HG03108 (cell line): Measurements from ENCODE around the gene NCSTN.

Experiments
- ATAC-seq: cut with Tn5 transposase; IDR thresholded peaks from one replicate; pipeline ENCODE4 v1.9.1; 2021; ENCODE audit warnings: moderate library complexity; ENCODE audit not compliant: unreplicated experiment

The NCSTN gene

DNA sequence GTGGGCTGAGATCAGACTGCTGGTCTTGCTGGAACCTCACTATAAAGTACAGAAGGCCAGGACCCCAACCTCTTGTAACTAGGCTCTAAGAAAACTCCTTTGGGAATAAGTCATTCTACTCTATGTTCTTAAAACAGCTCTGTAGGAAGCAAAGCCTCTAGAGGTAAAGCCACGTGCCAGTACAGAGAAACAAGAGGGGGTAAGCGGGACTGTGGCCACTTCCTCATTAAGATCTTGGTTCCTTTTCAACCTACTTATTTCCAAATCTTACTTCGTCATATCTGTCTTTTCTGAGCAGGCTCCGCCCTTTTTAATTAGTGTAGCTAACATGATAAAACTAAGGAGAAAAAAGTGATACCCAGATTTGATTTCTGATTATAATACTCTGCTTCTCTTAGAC, 3.8 kb downstream of the NCSTN start:
- no peak for ATAC-seq

DNA sequence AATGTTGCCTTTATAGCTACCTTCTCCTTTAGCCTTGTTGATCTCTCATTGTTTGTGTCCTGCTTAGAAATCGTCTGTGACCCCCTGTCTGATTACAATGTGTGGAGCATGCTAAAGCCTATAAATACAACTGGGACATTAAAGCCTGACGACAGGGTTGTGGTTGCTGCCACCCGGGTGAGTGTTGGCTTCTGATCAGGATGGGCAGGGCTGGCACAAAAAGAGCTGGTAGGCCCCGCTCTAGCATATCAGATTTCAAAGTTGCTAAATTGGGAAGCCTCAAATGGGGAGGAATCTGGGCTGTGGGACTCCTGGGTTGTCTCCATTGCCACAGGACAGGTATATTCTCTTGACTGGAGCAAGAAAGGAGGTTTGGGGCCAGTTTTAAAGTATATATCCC, 8.4 kb downstream of the NCSTN start:
- ATAC-seq, result no peak

DNA sequence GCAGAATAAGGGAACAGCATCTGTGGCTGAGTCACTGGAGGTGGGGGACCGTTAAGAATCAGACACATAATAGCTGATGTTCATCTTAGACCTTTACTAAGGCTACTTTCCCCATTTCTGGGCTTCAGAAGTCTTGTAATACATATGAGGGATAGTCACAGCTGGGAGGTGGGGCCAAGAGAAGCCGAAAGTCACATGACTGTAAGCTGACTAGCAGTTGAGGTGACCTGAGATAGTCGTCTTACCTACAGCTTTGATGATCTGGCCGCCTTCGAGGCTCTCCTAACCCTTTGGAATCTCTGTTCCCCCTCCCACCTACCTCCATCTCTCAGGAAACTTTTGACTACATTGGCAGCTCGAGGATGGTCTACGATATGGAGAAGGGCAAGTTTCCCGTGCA, 9.4 kb downstream of the NCSTN start:
- ATAC-seq, result no peak

DNA sequence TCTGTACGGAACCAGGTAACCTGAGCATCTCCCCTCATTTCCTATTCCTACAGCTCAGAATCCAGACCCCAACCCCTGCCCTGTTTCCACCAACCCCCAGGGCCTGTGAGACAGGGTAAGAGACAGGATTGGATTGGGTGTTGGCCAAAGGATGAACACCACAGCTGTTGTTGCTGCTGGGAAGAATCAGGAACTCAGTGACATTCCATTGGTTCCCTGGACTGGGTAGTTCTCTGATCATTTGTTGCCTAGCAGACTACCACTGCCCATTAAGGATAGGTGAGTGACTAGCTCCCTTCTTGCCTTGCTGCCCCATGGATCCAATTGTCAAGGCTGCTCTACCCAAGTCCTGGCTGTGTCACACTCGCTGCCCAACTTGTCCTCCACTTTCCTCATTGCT, 10.0 kb downstream of the NCSTN start:
- ATAC-seq, result no peak

DNA sequence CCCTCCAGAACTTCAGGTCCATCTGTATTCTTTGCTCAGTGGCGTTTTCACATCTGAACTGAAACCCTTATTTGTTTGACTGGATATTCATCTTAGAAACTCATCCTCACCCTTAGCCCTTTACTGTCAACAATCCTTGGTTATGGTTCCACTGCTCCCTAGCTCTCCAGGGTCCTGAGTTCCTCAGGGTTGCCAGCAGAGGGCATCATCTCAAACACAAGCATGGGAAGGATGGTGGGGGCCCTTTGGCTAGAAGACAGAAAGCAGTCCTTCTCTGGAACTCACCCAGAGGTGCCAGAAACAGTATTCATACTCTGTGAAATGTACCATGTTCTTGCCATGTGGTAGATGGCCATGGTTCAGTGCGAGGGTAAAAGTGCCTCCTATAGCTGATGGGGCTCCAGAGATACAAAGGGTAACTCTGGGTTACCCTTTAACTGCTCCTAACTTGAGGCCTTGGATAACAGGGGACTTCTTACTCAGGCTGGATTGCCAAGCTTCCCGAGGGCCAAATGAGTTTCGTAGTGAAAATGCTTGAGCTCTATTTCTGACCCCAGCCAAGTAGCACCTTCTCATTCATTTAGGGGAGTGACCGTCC, 11.3 kb downstream of the NCSTN start:
- no peak for ATAC-seq

DNA sequence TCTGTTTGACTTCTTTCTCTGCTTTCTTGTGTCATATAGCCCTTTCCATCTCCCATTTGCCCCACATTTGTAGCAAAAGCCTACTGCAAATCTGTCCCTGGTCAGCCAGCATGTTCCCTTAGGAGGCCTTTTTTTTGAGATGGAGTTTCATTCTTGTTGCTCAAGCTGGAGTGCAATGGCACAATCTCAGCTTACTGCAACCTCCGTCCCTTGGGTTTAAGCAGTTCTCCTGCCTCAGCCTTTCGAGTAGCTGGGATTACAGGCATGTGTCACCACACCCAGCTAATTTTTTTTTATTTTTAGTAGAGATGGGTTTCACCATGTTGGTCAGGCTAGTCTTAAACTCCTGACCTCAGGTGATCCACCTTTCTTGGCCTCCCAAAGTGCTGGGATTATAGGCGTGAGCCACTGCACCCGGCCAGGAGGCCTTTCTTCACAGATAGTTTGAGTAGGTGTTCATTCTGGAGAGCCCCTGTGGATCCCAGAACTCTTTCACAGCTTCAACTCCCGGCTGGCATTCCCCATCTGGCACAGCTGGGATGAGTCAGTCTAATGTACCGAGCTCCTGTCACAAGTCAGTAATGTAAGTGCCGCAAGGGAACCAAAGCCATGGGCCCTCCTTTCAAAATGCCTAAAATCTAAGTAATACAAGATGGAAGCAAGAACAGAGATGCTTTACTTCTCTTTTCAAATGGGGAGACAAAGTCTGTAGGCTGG, 14.3 kb downstream of the NCSTN start:
- no peak for ATAC-seq

DNA sequence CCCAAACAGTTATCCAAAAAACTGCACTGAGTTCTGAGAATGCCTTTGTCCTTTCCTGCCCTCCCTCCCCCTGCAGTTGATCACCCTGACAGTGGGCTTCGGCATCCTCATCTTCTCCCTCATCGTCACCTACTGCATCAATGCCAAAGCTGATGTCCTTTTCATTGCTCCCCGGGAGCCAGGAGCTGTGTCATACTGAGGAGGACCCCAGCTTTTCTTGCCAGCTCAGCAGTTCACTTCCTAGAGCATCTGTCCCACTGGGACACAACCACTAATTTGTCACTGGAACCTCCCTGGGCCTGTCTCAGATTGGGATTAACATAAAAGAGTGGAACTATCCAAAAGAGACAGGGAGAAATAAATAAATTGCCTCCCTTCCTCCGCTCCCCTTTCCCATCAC, 14.9 kb downstream of the NCSTN start:
- ATAC-seq, result no peak

DNA sequence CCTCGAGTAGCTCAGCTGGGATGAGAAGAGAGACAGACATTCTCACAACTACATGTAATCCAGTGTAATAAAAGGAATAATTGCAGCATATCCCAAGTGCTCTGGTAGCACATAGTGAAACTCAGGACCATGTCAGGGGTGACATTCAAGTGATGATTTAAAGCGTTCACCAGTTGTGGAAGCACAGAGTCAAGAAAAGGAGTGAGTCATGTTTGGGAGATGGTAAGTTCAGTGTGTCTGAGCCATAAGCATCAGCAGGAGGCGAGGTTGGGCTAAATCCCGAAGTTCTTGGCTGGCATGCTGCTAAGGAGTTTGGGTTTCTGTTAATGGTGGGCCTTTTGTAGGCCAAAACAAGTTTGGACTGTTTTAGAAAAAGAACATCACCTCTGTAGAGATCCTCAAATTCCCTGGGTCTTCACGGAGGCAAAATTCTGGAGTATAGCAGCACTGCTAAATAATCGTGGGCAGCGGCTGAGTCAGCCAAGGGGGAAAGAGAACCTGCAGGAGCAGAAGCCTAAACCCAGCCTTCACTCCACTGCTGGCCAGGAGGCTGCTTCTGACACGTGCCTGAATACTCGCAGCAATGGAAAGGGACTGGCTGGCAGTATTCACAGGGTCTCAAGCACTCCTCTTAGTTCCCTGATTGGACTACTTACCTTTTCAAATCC, 16.5 kb downstream of the NCSTN start:
- ATAC-seq, result no peak

DNA sequence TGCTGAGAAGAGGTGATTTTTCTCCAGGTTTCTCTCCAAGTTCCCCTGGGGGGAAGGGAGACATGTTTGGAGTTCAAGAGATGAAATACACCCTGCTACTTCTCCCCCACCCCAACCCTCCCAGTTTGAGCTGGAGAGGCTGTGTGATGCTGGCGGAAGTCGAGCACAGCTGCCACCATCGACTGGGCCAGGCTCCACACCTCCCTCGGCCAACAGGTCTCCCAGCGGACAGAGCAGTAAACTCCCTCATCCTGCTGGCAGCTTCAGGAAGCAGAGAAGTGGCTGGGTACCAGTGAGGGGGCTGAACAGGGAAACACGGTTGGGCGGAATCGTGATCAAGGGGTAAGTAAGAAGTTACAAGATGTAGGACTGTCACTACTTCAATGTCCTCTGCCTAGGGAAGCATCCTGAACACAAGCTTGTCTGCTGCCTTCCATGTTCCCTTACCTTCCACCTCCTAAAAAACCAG, 17.1 kb downstream of the NCSTN start:
- no peak for ATAC-seq

DNA sequence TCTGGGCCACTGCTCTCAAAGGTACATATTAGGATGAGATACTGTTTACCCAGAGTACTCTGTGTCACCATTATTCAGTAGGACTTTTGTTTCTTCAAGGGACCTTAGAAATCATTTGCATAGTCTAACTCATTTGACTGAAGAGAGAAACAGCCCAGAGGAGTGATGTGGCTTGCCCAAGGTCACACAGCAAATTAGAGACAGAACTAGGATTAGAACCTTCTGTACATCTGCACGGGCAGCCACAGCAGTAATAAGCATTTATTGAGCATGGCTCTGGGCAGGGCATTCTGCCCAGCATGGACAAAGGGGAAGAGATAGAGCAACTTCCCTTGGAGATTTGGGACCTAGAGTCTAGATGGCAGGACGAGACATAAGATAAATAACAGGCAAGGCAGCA, 18.0 kb downstream of the NCSTN start:
- ATAC-seq, result no peak

DNA sequence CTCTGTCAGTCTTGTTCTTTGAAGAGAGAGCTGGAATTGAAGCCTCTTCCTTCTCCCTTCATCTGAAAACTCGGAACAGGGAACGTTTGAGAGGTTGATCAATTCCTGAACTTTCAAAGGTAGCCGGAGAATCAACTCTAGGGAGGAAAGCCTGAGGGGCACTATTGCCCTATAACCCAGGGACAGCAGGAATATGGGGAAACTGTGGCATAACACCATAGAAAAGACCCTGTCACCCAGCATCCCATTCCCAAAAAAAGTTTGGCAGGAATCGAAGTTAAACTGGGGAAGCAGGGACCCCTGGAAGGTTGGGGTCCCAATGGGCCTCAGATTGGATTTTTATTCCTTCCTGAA, 18.6 kb downstream of the NCSTN start:
- no peak for ATAC-seq

DNA sequence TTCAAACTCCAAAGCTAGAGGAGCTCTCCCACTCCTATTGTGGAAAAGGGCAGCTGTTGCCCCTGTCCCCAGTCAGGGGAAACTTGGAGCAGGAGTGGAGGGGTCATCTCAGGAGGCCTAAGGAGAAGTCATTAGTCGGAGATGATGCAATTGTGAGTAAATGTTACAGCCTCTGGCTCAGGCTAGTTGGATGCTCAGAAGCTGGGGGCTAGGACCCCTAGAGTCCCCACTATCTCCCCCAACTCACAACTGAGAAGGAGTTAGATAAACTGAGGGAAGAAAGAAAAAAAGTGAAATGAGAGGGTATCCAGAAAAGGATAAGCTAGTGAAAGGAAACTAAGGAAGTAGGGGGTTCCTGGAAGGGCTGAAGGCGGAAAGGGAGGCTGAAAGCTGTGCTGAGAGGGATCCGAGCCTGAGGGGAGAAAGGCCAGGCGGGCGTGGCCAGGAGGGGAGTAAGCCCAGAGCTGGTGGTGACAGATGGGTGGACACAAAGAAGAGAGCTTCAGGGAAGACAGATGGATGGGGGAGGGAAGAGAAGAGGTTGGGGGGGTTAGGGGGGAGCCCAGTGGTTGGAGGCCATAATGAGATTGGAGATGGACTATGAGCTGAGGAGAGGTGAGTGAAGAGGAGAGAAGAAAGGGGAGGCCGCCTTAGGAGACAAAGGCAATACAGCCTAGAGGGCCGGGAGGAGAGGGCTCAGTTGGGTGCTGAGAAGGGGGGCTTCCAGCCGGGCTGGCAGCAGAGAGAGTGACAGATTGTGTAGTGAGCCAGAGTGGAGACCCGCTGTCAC, 19.2 kb downstream of the NCSTN start:
- ATAC-seq, result no peak

DNA sequence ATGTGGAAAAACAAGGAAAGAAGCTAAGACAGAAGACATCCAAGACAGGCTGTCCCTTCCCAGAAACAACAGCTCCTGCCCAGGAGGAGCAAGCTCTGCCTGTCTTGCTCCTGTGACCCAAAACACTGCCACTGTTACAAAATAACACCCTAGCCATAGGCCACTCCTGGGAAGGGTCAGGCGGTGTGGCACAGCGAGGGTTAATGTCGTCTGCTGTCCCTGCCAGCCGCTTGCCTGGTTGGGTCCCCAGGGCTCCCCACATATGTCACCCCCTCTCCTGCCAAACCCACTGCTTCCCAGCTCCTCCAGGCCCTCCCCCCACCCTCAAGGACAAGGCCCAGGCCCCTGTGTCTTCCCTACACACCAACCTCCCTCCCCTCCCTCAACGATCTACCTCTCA, 19.8 kb downstream of the NCSTN start:
- ATAC-seq, result no peak

DNA sequence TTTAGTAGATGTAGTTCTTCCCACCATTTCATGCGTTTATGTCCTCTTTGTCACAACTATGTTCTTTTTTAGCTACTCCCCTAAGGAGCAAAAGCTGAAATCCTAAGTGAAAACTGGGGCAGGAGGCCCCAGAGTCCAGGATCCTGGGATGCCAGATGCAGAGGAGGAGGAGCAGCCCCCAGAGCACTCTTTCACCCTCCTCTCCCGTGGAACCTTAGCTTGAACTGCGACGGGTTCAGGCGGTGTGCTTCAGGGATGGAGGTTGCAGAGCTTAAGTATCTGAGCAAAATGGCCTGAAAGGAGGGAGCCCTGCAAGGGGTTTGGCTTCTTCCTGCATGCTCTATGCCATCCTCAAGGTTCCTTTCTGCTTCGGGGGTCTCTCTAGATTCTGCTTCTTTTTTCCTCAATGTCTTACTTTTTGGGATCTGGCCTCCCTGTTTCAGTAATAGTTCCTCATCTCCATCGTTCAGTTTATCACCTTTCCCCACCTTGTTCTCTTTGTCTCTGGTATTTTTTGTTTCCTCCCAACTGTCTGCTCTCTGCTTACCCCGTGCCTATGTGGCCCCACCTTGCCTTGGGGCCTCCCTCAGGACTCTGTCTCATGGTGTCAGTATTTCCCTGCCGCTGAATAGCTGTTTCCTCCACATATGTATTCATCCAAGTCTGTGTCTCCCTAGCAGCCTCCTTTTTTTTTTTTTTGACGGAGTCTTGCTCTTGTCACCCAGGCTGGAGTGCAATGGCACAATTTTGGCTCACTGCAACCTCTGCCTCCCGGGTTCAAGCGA, 21.0 kb downstream of the NCSTN start:
- no peak for ATAC-seq

DNA sequence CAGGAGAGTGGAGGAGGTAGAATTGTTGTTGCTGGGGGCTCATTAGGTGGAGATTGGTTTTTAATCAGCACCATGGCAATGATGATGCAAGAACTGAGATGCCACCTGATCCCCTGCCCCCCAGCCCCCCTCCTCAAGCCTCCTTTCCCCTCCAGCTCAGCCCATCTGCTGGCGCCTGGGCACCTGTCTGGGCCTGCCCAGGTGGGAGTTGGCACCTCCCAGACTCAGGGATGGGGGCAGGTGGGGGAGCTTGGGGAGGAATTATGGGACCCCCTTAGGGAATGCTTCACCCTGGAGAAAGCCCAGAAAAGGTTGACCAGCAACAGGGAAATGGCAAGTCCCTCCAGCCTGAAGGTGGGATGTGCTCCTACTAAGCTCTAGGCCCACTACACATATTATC, 22.1 kb downstream of the NCSTN start:
- ATAC-seq, result no peak

DNA sequence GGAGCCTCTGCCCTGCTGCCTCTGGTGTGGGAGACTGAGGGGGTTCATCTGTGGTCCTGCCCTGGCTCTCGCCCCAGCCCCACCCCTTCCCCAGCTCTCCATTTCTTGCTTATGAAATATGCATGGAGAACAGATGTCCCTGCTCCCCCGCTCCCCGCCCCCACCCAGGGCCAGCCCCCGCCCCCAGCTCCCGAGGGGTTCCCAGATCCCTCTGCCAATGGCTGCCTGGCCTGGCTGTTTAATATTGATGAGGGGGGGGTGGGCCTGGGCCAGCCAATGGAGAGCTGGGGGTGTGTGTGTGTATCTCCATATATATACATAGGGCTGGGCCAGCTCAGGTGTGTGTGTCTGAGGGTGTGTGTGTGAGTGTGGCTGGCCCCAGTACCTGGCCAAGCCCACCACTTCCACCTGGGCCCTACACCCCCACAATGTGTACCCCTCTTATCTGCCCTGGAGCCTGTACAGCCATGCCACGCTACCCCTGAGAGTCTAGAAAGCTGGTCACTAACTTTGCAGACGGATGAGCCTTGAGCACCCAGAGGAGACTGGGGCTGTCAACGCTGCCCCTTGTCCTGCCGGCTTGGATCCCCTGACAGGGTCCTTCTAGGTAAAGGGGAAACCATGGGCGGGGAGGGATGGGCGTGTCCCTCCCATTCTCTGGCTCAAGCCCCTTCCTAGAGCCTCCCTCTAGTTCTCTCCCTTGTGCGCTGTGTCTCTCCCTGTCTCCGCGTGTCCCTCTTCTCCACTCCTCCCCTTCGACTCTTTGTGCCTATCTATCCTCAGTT, 23.7 kb downstream of the NCSTN start, which contains the start of gene NHLH1:
Gene NHLH1, plus strand, starts transcription at position 341 of the 785 bp plus-strand sequence. CDS start 3,661 bp downstream, outside the sequence.
- ATAC-seq, result no peak

DNA sequence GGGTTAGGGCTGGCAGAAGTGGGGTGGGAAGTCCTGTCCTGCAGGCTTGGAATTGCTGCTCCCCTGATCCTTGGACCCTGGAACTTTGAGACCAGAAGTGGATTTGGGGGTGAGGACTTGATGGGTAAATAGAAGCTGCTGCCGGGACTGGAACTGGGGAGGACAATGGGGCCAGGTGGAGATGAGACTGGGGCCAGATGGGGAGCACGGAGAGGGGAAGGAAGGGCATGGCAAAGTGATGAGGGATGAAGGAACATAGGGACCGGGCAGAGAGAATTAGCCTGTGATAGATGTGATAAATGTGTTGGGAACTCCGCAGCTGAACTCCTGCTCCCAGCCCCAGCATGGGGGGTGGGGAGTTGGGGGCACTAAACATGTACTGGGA, 24.3 kb downstream of the NCSTN start:
- ATAC-seq, result no peak

DNA sequence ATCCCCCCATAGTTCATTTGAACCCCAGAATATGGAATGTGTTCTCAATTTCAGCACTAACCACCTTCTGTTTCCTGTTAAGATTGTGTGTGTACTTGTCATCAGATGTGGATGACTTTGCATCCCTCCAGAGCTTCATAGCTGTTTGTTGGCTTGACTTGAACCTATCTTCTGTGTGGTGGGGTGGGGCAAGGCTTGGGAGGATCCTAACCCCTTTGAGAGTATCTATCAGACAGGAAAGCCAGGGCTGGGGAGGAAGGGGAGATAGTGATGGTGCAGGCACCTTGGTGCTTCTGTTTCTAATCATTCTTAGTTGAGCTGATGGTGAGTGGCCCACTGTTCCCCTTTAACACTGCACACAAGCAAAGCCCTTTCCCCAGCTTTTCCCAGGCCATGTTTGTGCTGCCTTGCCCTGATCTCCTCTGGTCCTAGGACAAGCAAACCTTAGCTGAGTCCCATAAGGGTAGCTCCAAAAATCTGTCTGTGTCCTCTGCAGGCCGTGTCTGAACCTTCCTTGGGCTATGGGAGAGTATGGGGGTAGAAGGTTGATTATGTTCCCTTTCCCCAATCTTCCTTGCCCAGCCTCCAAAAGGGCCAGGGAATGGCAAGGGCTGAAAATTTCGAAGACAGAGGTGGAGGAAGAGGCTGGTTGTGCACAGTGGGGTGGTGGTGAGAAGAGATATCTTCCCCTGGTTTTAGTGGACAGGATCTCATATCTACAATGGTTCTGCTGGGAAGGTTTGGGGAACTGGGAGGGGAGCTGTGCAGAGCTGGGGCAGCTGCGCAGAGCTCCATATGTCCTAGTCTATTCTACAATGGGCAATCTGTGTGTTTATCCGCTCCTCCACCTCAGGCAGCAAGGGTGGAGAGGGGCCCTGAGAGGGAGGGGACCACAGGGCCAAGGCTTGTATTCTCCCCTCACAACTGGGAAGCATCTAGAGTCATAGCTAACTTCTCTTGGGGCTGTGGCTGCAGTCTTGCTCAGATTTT, 25.0 kb downstream of the NCSTN start:
- ATAC-seq, result no peak

DNA sequence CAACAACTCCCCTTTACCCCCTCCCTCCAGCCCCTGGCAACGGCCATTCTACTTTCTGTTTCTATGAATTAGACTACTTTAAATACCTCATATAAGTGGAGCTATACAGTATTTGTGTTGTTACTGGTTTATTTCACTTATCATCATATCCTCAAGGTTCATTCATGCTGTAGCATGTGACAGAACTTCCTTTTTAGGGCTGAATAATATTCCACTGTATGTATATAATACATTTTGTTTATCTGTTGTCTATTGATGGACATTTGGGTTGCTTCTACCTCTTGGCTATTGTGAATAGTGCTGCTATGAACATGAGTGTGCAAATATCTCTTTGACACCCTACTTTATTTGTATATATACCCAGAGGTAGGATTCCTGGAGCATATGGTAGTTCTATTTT, 25.9 kb downstream of the NCSTN start:
- no peak for ATAC-seq
